ENCODE results near the gene STRN3. TPM values are rescaled to one million over a fixed set of nuclear protein-coding genes. Genes with fewer than 3 reads are reported as not detected.

Gene STRN3
- total and polyA plus RNA-seq, 2 donors (not counting 1 experiment from before 2014, with no cell fraction given): 7.7 to 43.9 TPM

DNA sequence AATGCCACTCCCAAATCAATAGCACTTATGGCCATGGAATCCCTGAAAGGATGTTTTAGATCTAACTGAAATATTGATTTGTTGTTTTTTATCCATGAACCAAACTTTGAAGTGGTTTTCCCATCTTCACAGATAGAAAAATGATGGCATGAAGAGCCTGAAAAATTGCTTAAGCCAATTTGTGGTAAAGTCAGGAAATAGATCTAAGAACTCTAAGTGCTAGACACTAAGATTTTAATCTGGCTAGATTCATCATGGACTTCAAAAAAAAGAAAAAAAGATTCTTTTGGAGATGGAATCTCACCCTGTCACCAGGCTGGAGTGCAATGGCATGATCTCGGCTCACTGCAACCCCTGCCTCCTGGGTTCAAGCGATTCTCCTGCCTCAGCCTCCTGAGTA, 45.0 kb upstream of the STRN3 start:
- H3K4me3 Mint-ChIP-seq: no peak overlapping the region
- DNase-seq (no peak), ATAC-seq (ENCODE audit: low read depth) (no peak)
- Histone ChIP-seq H3K27ac (ENCODE audit: low read length in 2 of 2) (no peak overlapping the region), H3K79me2 (ENCODE audit: control insufficient read depth, insufficient read depth, low read length) (no peaks in the 10 kb centered on the region), H3K9me3 (ENCODE audit: control extremely low read depth in 1 of 3, control insufficient read depth in 2 of 3, insufficient read depth in 1 of 3, low read length in 2 of 3) (no peaks in the 10 kb centered on the region), H3K27me3 (replicated peaks in 1 of 4; ENCODE audit: control extremely low read depth in 1 of 4, control insufficient read depth in 3 of 4, insufficient read depth in 4 of 4, low read length in 3 of 4) (no peaks in the 10 kb centered on the region), H3K4me1 (ENCODE audit: control insufficient read depth in 2 of 2, insufficient read depth in 2 of 2, low read length in 2 of 2) (no peaks in the 10 kb centered on the region), H3K36me3 (replicated peaks in 1 of 2; ENCODE audit: control extremely low read depth in 1 of 2, control insufficient read depth in 1 of 2, extremely low read depth in 1 of 2, insufficient read depth in 2 of 2, low read length in 1 of 2) (peaks cover 5 to 15% of the 10 kb centered on the region in 2 experiments), H4K20me1 (ENCODE audit: control insufficient read depth, insufficient read depth, low read length, poor library complexity, severe bottlenecking) (no peaks in the 10 kb centered on the region), H3K4me3 (ENCODE audit: control extremely low read depth in 1 of 5, extremely low read depth in 1 of 5, insufficient read depth in 1 of 5, low read depth in 2 of 5, low read length in 4 of 5) (no peak overlapping the region), H3K9ac (ENCODE audit: low read length) (no peak overlapping the region), H2AFZ (ENCODE audit: insufficient read depth, low read depth, low read length, poor library complexity, severe bottlenecking) (no peak overlapping the region), H3K4me2 (replicated peaks; ENCODE audit: low read depth, low read length, poor library complexity, severe bottlenecking) (no peak overlapping the region)
- H3K27me3 Mint-ChIP-seq: no peaks in the 10 kb centered on the region
- ChIA-PET POLR2A (no interaction called here), CTCF (no interaction called here)
- no peak overlapping the region for H3K27ac Mint-ChIP-seq
- 100% methylated on average over 2 of the region's 2 CpGs for WGBS (ENCODE audit: insufficient coverage)
- no peaks in the 10 kb centered on the region for H3K4me1 Mint-ChIP-seq
- TF ChIP-seq, protein P1, sequence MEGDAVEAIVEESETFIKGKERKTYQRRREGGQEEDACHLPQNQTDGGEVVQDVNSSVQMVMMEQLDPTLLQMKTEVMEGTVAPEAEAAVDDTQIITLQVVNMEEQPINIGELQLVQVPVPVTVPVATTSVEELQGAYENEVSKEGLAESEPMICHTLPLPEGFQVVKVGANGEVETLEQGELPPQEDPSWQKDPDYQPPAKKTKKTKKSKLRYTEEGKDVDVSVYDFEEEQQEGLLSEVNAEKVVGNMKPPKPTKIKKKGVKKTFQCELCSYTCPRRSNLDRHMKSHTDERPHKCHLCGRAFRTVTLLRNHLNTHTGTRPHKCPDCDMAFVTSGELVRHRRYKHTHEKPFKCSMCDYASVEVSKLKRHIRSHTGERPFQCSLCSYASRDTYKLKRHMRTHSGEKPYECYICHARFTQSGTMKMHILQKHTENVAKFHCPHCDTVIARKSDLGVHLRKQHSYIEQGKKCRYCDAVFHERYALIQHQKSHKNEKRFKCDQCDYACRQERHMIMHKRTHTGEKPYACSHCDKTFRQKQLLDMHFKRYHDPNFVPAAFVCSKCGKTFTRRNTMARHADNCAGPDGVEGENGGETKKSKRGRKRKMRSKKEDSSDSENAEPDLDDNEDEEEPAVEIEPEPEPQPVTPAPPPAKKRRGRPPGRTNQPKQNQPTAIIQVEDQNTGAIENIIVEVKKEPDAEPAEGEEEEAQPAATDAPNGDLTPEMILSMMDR (IDR thresholded peaks at IDR 0.05): no peak
- TF ChIP-seq EZH2 (IDR thresholded peaks at IDR 0.05; ENCODE audit: borderline replicate concordance, insufficient read depth, low read depth, low read length, poor library complexity, severe bottlenecking): no peak
- intact Hi-C loops (cut with micrococcal nuclease): no loop called here
- H3K9me3 Mint-ChIP-seq (ENCODE audit: insufficient read depth): peaks cover 4% of the 10 kb centered on the region

DNA sequence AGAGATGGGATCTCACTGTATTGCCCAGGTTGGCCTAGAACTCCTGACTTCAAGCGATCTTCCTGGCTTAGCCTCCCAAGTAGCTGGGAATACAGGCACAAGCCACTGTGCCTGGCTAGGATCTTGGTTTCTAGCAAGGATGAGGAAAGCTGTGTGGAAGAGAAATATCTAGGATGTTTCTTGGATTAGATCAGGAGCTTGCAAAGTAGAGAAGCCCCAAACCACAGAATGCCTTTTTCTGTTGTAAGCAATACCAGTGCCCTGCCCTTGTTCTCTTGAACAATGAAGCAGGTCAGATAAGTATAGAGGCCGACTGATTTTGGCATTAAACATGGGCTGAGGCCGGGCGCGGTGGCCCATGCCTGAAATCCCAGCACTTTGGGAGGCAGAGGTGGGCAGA, 44.3 kb upstream of the STRN3 start:
- DNase-seq: no peak
- POLR2A ChIA-PET: no interaction called here
- no peak overlapping the region for H3K4me2 ChIP-seq (replicated peaks; ENCODE audit: low read depth, low read length, poor library complexity, severe bottlenecking)

More for the DNA sequence above, 44.3 kb upstream of the STRN3 start:
- no peaks in the 10 kb centered on the region for H3K9me3 ChIP-seq (ENCODE audit: control extremely low read depth in 1 of 3, control insufficient read depth in 2 of 3, insufficient read depth in 1 of 3, low read length in 2 of 3)
- H3K36me3 ChIP-seq (replicated peaks in 1 of 2; ENCODE audit: control extremely low read depth in 1 of 2, control insufficient read depth in 1 of 2, extremely low read depth in 1 of 2, insufficient read depth in 2 of 2, low read length in 1 of 2): peaks cover 5 to 15% of the 10 kb centered on the region in 2 experiments
- no peak for TF ChIP-seq EZH2 (IDR thresholded peaks at IDR 0.05; ENCODE audit: borderline replicate concordance, insufficient read depth, low read depth, low read length, poor library complexity, severe bottlenecking)
- TF ChIP-seq, protein P1 (IDR thresholded peaks at IDR 0.05): no peak
- H4K20me1 ChIP-seq (ENCODE audit: control insufficient read depth, insufficient read depth, low read length, poor library complexity, severe bottlenecking): no peaks in the 10 kb centered on the region
- H2AFZ ChIP-seq (ENCODE audit: insufficient read depth, low read depth, low read length, poor library complexity, severe bottlenecking): no peak overlapping the region
- no peak overlapping the region for H3K4me3 ChIP-seq (ENCODE audit: control extremely low read depth in 1 of 5, extremely low read depth in 1 of 5, insufficient read depth in 1 of 5, low read depth in 2 of 5, low read length in 4 of 5)
- Mint-ChIP-seq H3K27me3 (no peaks in the 10 kb centered on the region), H3K9me3 (ENCODE audit: insufficient read depth) (peaks cover 4% of the 10 kb centered on the region), H3K4me1 (no peaks in the 10 kb centered on the region), H3K27ac (no peak overlapping the region), H3K4me3 (no peak overlapping the region)
- intact Hi-C loops (cut with micrococcal nuclease): no loop called here
- CTCF ChIA-PET: interaction anchor here (1.5 kb wide), 1 partner anchor 32 kb away, joined by 3 read pairs; no protein-coding TSS in a partner anchor
- H3K27ac ChIP-seq (ENCODE audit: low read length in 2 of 2): no peak overlapping the region
- 100% methylated on average over 1 of the region's 5 CpGs for WGBS (ENCODE audit: insufficient coverage)
- H3K9ac ChIP-seq (ENCODE audit: low read length): no peak overlapping the region
- H3K79me2 ChIP-seq (ENCODE audit: control insufficient read depth, insufficient read depth, low read length): no peaks in the 10 kb centered on the region
- H3K4me1 ChIP-seq (ENCODE audit: control insufficient read depth in 2 of 2, insufficient read depth in 2 of 2, low read length in 2 of 2): no peaks in the 10 kb centered on the region
- no peak for ATAC-seq (ENCODE audit: low read depth)
- no peaks in the 10 kb centered on the region for H3K27me3 ChIP-seq (replicated peaks in 1 of 4; ENCODE audit: control extremely low read depth in 1 of 4, control insufficient read depth in 3 of 4, insufficient read depth in 4 of 4, low read length in 3 of 4)

Data from B cell (primary cell).